Panc1 (cell line): ENCODE data around the gene NUP93.

ENCODE experiments used
- POLR2AphosphoS5 ChIP-seq: IDR thresholded peaks from 2 replicates; pipeline ENCODE4 v1.6.1; 2012; ENCODE audit warnings: mild to moderate bottlenecking, low read depth, low read length, moderate library complexity
- TCF7L2 ChIP-seq: IDR thresholded peaks from 2 replicates; pipeline ENCODE4 v1.6.1; 2011; ENCODE audit warnings: mild to moderate bottlenecking, low read depth, low read length, inconsistent platforms
- TF ChIP-seq, protein P1 (sequence below): fragments of 450-650 bp; IDR thresholded peaks from 2 replicates; pipeline ENCODE4 v1.5.1; 2017; ENCODE audit warnings: mild to moderate bottlenecking
- TF ChIP-seq, protein P2 (sequence below), 2 experiments: IDR thresholded peaks; 2 replicates each; pipeline ENCODE4 v1.6.1; 2011 to 2012; ENCODE audit warnings: low read depth in 2 of 2, control low read depth in 1 of 2, low read length in 1 of 2, mild to moderate bottlenecking in 1 of 2, moderate library complexity in 1 of 2; ENCODE audit not compliant: insufficient read depth in 1 of 2

DNA sequence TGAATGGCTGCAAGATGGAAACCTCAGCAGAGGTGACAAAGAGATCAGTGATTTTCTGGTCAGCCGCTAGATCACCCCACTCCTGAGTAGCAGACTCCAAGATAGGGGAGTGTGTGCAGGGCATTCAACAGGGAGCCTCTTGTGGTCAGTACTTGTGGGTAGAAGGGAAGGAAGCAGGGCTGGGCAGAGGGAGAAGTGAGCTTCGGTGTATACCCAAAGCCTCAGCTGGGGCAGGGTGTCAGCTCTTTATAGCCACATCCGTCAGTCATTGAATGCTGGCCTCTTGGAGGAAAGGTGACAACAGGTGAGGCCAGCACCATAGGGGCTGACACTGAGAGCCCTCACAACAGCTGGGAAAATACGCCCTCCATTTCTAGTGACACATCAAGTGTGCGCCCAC is 132.8 kb downstream of the NUP93 start:
- TF ChIP-seq, protein P1, sequence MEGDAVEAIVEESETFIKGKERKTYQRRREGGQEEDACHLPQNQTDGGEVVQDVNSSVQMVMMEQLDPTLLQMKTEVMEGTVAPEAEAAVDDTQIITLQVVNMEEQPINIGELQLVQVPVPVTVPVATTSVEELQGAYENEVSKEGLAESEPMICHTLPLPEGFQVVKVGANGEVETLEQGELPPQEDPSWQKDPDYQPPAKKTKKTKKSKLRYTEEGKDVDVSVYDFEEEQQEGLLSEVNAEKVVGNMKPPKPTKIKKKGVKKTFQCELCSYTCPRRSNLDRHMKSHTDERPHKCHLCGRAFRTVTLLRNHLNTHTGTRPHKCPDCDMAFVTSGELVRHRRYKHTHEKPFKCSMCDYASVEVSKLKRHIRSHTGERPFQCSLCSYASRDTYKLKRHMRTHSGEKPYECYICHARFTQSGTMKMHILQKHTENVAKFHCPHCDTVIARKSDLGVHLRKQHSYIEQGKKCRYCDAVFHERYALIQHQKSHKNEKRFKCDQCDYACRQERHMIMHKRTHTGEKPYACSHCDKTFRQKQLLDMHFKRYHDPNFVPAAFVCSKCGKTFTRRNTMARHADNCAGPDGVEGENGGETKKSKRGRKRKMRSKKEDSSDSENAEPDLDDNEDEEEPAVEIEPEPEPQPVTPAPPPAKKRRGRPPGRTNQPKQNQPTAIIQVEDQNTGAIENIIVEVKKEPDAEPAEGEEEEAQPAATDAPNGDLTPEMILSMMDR, result no peak
- TF ChIP-seq POLR2AphosphoS5 (no peak), TCF7L2 (no peak)
- TF ChIP-seq, protein P2, sequence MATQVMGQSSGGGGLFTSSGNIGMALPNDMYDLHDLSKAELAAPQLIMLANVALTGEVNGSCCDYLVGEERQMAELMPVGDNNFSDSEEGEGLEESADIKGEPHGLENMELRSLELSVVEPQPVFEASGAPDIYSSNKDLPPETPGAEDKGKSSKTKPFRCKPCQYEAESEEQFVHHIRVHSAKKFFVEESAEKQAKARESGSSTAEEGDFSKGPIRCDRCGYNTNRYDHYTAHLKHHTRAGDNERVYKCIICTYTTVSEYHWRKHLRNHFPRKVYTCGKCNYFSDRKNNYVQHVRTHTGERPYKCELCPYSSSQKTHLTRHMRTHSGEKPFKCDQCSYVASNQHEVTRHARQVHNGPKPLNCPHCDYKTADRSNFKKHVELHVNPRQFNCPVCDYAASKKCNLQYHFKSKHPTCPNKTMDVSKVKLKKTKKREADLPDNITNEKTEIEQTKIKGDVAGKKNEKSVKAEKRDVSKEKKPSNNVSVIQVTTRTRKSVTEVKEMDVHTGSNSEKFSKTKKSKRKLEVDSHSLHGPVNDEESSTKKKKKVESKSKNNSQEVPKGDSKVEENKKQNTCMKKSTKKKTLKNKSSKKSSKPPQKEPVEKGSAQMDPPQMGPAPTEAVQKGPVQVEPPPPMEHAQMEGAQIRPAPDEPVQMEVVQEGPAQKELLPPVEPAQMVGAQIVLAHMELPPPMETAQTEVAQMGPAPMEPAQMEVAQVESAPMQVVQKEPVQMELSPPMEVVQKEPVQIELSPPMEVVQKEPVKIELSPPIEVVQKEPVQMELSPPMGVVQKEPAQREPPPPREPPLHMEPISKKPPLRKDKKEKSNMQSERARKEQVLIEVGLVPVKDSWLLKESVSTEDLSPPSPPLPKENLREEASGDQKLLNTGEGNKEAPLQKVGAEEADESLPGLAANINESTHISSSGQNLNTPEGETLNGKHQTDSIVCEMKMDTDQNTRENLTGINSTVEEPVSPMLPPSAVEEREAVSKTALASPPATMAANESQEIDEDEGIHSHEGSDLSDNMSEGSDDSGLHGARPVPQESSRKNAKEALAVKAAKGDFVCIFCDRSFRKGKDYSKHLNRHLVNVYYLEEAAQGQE (IDR thresholded peaks at IDR 0.05; ENCODE audit: insufficient read depth in 1 of 2, low read depth in 2 of 2, low read length in 1 of 2), result no peak
